HG03460 (cell line): ENCODE measurements around the gene AKR7A2.

Experiments used
- ATAC-seq: cut with Tn5 transposase; IDR thresholded peaks from one replicate; pipeline ENCODE4 v1.9.1; 2021; ENCODE audit not compliant: unreplicated experiment

The AKR7A2 gene

GRCh38 chr1:19311931-19312781 lies at the start of gene AKR7A2, which contains the start of gene SLC66A1:
TSS of gene AKR7A2 (minus strand) at chr1:19312144. CDS start at chr1:19312124, 20 bp downstream.
TSS of gene SLC66A1 (plus strand) at chr1:19312326. CDS start at chr1:19317678, 5,352 bp downstream.
- peak; percentile 66 for ATAC-seq

- no peak for ATAC-seq
These were observed 49.1 kb upstream of the AKR7A2 start for GRCh38 chr1:19360843-19361610.

GRCh38 chr1:19360432-19360831 lies 48.5 kb upstream of the AKR7A2 start:
- no peak for ATAC-seq

- no peak for ATAC-seq
These were observed 48.1 kb upstream of the AKR7A2 start for GRCh38 chr1:19360016-19360415.

GRCh38 chr1:19359357-19359756 lies 47.4 kb upstream of the AKR7A2 start:
- no peak for ATAC-seq

- ATAC-seq = no peak
These were observed 46.8 kb upstream of the AKR7A2 start for GRCh38 chr1:19358710-19359109.

- no peak for ATAC-seq
These were observed 45.5 kb upstream of the AKR7A2 start for GRCh38 chr1:19357299-19357986.

GRCh38 chr1:19356266-19356665 lies 44.3 kb upstream of the AKR7A2 start:
- ATAC-seq = no peak

GRCh38 chr1:19354531-19354981 lies 42.6 kb upstream of the AKR7A2 start:
- ATAC-seq = no peak

GRCh38 chr1:19353596-19353995 lies 41.7 kb upstream of the AKR7A2 start:
- no peak for ATAC-seq

GRCh38 chr1:19352839-19353238 lies 40.9 kb upstream of the AKR7A2 start:
- no peak for ATAC-seq

GRCh38 chr1:19351873-19352272 lies 39.9 kb upstream of the AKR7A2 start:
- no peak for ATAC-seq

- ATAC-seq = no peak
These were observed 38.6 kb upstream of the AKR7A2 start for GRCh38 chr1:19350566-19350965.

- no peak for ATAC-seq
These were observed 38.1 kb upstream of the AKR7A2 start for GRCh38 chr1:19349999-19350398.

- ATAC-seq = no peak
These were observed 36.7 kb upstream of the AKR7A2 start for GRCh38 chr1:19348441-19349198.

- no peak for ATAC-seq
These were observed 35.7 kb upstream of the AKR7A2 start for GRCh38 chr1:19347533-19348172.

- no peak for ATAC-seq
These were observed 34.1 kb upstream of the AKR7A2 start for GRCh38 chr1:19346026-19346425.

- ATAC-seq = no peak
These were observed 33.4 kb upstream of the AKR7A2 start for GRCh38 chr1:19345391-19345790.

- no peak for ATAC-seq
These were observed 32.9 kb upstream of the AKR7A2 start for GRCh38 chr1:19344831-19345230.

GRCh38 chr1:19344372-19344810 lies 32.4 kb upstream of the AKR7A2 start:
- no peak for ATAC-seq
